Type B pancreatic cell (in vitro differentiated cells): ENCODE measurements around the gene KIAA1958. TPM values are rescaled to one million over a fixed set of nuclear protein-coding genes. Genes with fewer than 3 reads are reported as not detected.

ENCODE experiments used
- DNase-seq: peaks from one replicate; pipeline ENCODE4 v3.0.0; 2021; ENCODE audit warnings: mixed read lengths; ENCODE audit not compliant: unreplicated experiment; ENCODE audit errors: extremely low spot score
- H3K27ac Mint-ChIP-seq: 2 replicates; pipeline ENCODE4 v1.8.0; 2021; ENCODE audit warnings: mild to moderate bottlenecking, mixed read lengths
- H3K27me3 Mint-ChIP-seq: 2 replicates; pipeline ENCODE4 v1.8.0; 2021; ENCODE audit warnings: mixed read lengths
- H3K36me3 Mint-ChIP-seq: 2 replicates; pipeline ENCODE4 v1.8.0; 2021; ENCODE audit warnings: mixed read lengths
- H3K4me1 Mint-ChIP-seq: one replicate; pipeline ENCODE4 v1.8.0; 2021; ENCODE audit warnings: mixed read lengths; ENCODE audit not compliant: unreplicated experiment
- H3K4me3 Mint-ChIP-seq: 2 replicates; pipeline ENCODE4 v1.8.0; 2021; ENCODE audit warnings: mild to moderate bottlenecking, mixed read lengths
- H3K9me3 Mint-ChIP-seq: 2 replicates; pipeline ENCODE4 v1.8.0; 2021; ENCODE audit warnings: mixed read lengths
- CTCF ChIP-seq: fragments of 200-600 bp; sonication (generic); conservative IDR thresholded peaks from 2 replicates; pipeline ENCODE4 v1.5.0; 2021; ENCODE audit warnings: antibody characterized with exemption, mild to moderate bottlenecking
- total RNA-seq: library from RNA; stranded (reverse); gene quantifications from 2 replicates; pipeline ENCODE4 v1.2.1, GENCODE V29; 2021; ENCODE audit warnings: low replicate concordance

KIAA1958 gene
- total RNA-seq, 1 donor from 2014 or later, result 28.1 TPM

- H3K9me3 Mint-ChIP-seq, result no peaks in the 10 kb centered on the region
- H3K36me3 Mint-ChIP-seq, result no peaks in the 10 kb centered on the region
- H3K27me3 Mint-ChIP-seq, result no peaks in the 10 kb centered on the region
- H3K4me1 Mint-ChIP-seq, result peaks cover 41% of the 10 kb centered on the region
- no peak for DNase-seq
- no peak for TF ChIP-seq CTCF
- no peak overlapping the region for H3K4me3 Mint-ChIP-seq
- H3K27ac Mint-ChIP-seq, result no peak overlapping the region
Observed at GRCh38 chr9:112546149-112547012, 59.8 kb downstream of the KIAA1958 start.

GRCh38 chr9:112548051-112548440 is 61.4 kb downstream of the KIAA1958 start:
- H3K27me3 Mint-ChIP-seq, result no peaks in the 10 kb centered on the region
- peaks cover 42% of the 10 kb centered on the region for H3K4me1 Mint-ChIP-seq
- no peak for TF ChIP-seq CTCF
- no peak overlapping the region for H3K4me3 Mint-ChIP-seq
- DNase-seq, result no peak
- H3K27ac Mint-ChIP-seq, result no peak overlapping the region
- no peaks in the 10 kb centered on the region for H3K9me3 Mint-ChIP-seq
- no peaks in the 10 kb centered on the region for H3K36me3 Mint-ChIP-seq

GRCh38 chr9:112548836-112549595 is 62.4 kb downstream of the KIAA1958 start:
- Mint-ChIP-seq H3K27me3 (no peaks in the 10 kb centered on the region), H3K36me3 (peaks cover 4% of the 10 kb centered on the region), H3K4me1 (peaks cover 41% of the 10 kb centered on the region), H3K27ac (no peak overlapping the region), H3K4me3 (no peak overlapping the region), H3K9me3 (no peaks in the 10 kb centered on the region)
- TF ChIP-seq CTCF, result no peak
- DNase-seq, result no peak

GRCh38 chr9:112550531-112550930 is 63.9 kb downstream of the KIAA1958 start:
- Mint-ChIP-seq H3K36me3 (peaks cover 8% of the 10 kb centered on the region), H3K27me3 (no peaks in the 10 kb centered on the region), H3K9me3 (peaks cover 3% of the 10 kb centered on the region), H3K27ac (no peak overlapping the region), H3K4me3 (no peak overlapping the region), H3K4me1 (peaks cover 34% of the 10 kb centered on the region)
- no peak for TF ChIP-seq CTCF
- DNase-seq, result no peak

GRCh38 chr9:112551641-112552040 is 65.0 kb downstream of the KIAA1958 start:
- Mint-ChIP-seq H3K4me3 (no peak overlapping the region), H3K4me1 (peaks cover 38% of the 10 kb centered on the region), H3K9me3 (peaks cover 4% of the 10 kb centered on the region), H3K27ac (no peak overlapping the region), H3K36me3 (peaks cover 12% of the 10 kb centered on the region), H3K27me3 (no peaks in the 10 kb centered on the region)
- TF ChIP-seq CTCF, result no peak
- DNase-seq, result no peak
